Measurements from ENCODE around the gene SECISBP2. TPM values are rescaled to one million over a fixed set of nuclear protein-coding genes. Genes with fewer than 3 reads are reported as not detected.
"Not testable (repeated sequence)": the region's sequence is repeated elsewhere in the genome, so short reads cannot be mapped to it uniquely, and the experiment has no call there.

The SECISBP2 gene
- total RNA-seq, 6 experiments from 2014 or later: 13.8 to 20.3 (median 17.3) TPM

- TF ChIP-seq CTCF (IDR thresholded peaks at IDR 0.05): no peak
- no peak overlapping the region for H3K27ac Mint-ChIP-seq
- no peaks in the 10 kb centered on the region for H3K9me3 Mint-ChIP-seq
- DNase-seq: no peak
- no peaks in the 10 kb centered on the region; the same call in 1 of the 2 replicates for H3K27me3 Mint-ChIP-seq (ENCODE audit: insufficient read depth)
- H3K4me1 Mint-ChIP-seq (ENCODE audit: low read depth): no peaks in the 10 kb centered on the region
- no peaks in the 10 kb centered on the region for H3K36me3 Mint-ChIP-seq (ENCODE audit: low read depth)
- H3K4me3 Mint-ChIP-seq: no peak overlapping the region
Measured at GRCh38 chr9:89367726-89368437, 49.6 kb downstream of the SECISBP2 start.

GRCh38 chr9:89368550-89368949 lies 50.2 kb downstream of the SECISBP2 start:
- no peak for DNase-seq

GRCh38 chr9:89368978-89369377 lies 50.7 kb downstream of the SECISBP2 start:
- Mint-ChIP-seq H3K9me3 (no peaks in the 10 kb centered on the region), H3K27ac (no peak overlapping the region), H3K4me3 (no peak overlapping the region), H3K36me3 (ENCODE audit: low read depth) (no peaks in the 10 kb centered on the region), H3K4me1 (ENCODE audit: low read depth) (no peaks in the 10 kb centered on the region), H3K27me3 (ENCODE audit: insufficient read depth) (no peaks in the 10 kb centered on the region; the same call in 1 of the 2 replicates)
- DNase-seq: no peak
- no peak for TF ChIP-seq CTCF (IDR thresholded peaks at IDR 0.05)

More at GRCh38 chr9:89368550-89368949, 50.2 kb downstream of the SECISBP2 start:
- H3K27me3 Mint-ChIP-seq (ENCODE audit: insufficient read depth): no peaks in the 10 kb centered on the region; the same call in 1 of the 2 replicates
- no peak overlapping the region for H3K27ac Mint-ChIP-seq
- TF ChIP-seq CTCF (IDR thresholded peaks at IDR 0.05): no peak
- no peaks in the 10 kb centered on the region for H3K4me1 Mint-ChIP-seq (ENCODE audit: low read depth)
- H3K9me3 Mint-ChIP-seq: no peaks in the 10 kb centered on the region
- no peaks in the 10 kb centered on the region for H3K36me3 Mint-ChIP-seq (ENCODE audit: low read depth)
- H3K4me3 Mint-ChIP-seq: no peak overlapping the region

GRCh38 chr9:89370593-89370992 lies 52.3 kb downstream of the SECISBP2 start:
- H3K36me3 Mint-ChIP-seq (ENCODE audit: low read depth): no peaks in the 10 kb centered on the region
- no peak overlapping the region for H3K27ac Mint-ChIP-seq
- DNase-seq: no peak
- H3K27me3 Mint-ChIP-seq (ENCODE audit: insufficient read depth): no peaks in the 10 kb centered on the region; the same call in 1 of the 2 replicates
- H3K4me1 Mint-ChIP-seq (ENCODE audit: low read depth): no peaks in the 10 kb centered on the region
- no peak overlapping the region for H3K4me3 Mint-ChIP-seq
- H3K9me3 Mint-ChIP-seq: no peaks in the 10 kb centered on the region
- no peak for TF ChIP-seq CTCF (IDR thresholded peaks at IDR 0.05)

- H3K9me3 Mint-ChIP-seq; H3K4me3 Mint-ChIP-seq; H3K36me3 Mint-ChIP-seq (ENCODE audit: low read depth); H3K4me1 Mint-ChIP-seq (ENCODE audit: low read depth); DNase-seq; H3K27me3 Mint-ChIP-seq (ENCODE audit: insufficient read depth); H3K27ac Mint-ChIP-seq: not testable (repeated sequence)
Measured at GRCh38 chr9:89371791-89372190, 53.5 kb downstream of the SECISBP2 start.

GRCh38 chr9:89372230-89372816 lies 54.0 kb downstream of the SECISBP2 start:
- Mint-ChIP-seq H3K4me1 (ENCODE audit: low read depth) (no peaks in the 10 kb centered on the region), H3K27ac (no peak overlapping the region)

More at GRCh38 chr9:89372230-89372816, 54.0 kb downstream of the SECISBP2 start:
- no peaks in the 10 kb centered on the region for H3K36me3 Mint-ChIP-seq (ENCODE audit: low read depth)
- H3K4me3 Mint-ChIP-seq: no peak overlapping the region
- no peak for TF ChIP-seq CTCF (IDR thresholded peaks at IDR 0.05)
- DNase-seq: no peak
- H3K9me3 Mint-ChIP-seq: no peaks in the 10 kb centered on the region
- no peaks in the 10 kb centered on the region; the same call in 1 of the 2 replicates for H3K27me3 Mint-ChIP-seq (ENCODE audit: insufficient read depth)

All from HFFc6 (cell line).